Measurements from ENCODE around the gene CSH1. TPM values are rescaled to one million over a fixed set of nuclear protein-coding genes. Genes with fewer than 3 reads are reported as not detected.
"Not testable (repeated sequence)": the region's sequence is repeated elsewhere in the genome, so short reads cannot be mapped to it uniquely, and the experiment has no call there.

CSH1 gene
- total and polyA plus RNA-seq, 2 donors (not counting 1 experiment from before 2014, with no cell fraction given), result not detected

GRCh38 chr17:63894821-63895220 lies 1.6 kb downstream of the CSH1 start:
- H3K4me3 ChIP-seq (ENCODE audit: control extremely low read depth in 1 of 5, extremely low read depth in 1 of 5, insufficient read depth in 1 of 5, low read depth in 2 of 5, low read length in 4 of 5); H3K27me3 ChIP-seq (replicated peaks in 1 of 4; ENCODE audit: control extremely low read depth in 1 of 4, control insufficient read depth in 3 of 4, insufficient read depth in 4 of 4, low read length in 3 of 4); H3K4me1 Mint-ChIP-seq; H3K9me3 ChIP-seq (ENCODE audit: control extremely low read depth in 1 of 3, control insufficient read depth in 2 of 3, insufficient read depth in 1 of 3, low read length in 2 of 3); ATAC-seq (ENCODE audit: low read depth); H3K9me3 Mint-ChIP-seq (ENCODE audit: insufficient read depth); DNase-seq; H2AFZ ChIP-seq (ENCODE audit: insufficient read depth, low read depth, low read length, poor library complexity, severe bottlenecking); H3K4me1 ChIP-seq (ENCODE audit: control insufficient read depth in 2 of 2, insufficient read depth in 2 of 2, low read length in 2 of 2); H3K27ac ChIP-seq (ENCODE audit: low read length in 2 of 2); H3K9ac ChIP-seq (ENCODE audit: low read length); intact Hi-C loops (cut with micrococcal nuclease); H3K4me3 Mint-ChIP-seq; H3K27me3 Mint-ChIP-seq; H3K79me2 ChIP-seq (ENCODE audit: control insufficient read depth, insufficient read depth, low read length); H4K20me1 ChIP-seq (ENCODE audit: control insufficient read depth, insufficient read depth, low read length, poor library complexity, severe bottlenecking); CTCF ChIA-PET; H3K36me3 ChIP-seq (replicated peaks in 1 of 2; ENCODE audit: control extremely low read depth in 1 of 2, control insufficient read depth in 1 of 2, extremely low read depth in 1 of 2, insufficient read depth in 2 of 2, low read length in 1 of 2); H3K4me2 ChIP-seq (replicated peaks; ENCODE audit: low read depth, low read length, poor library complexity, severe bottlenecking); H3K27ac Mint-ChIP-seq; POLR2A ChIA-PET: not testable (repeated sequence)
- no CpG with 5 or more reads among the region's 10 CpGs for WGBS (ENCODE audit: insufficient coverage)

DNA sequence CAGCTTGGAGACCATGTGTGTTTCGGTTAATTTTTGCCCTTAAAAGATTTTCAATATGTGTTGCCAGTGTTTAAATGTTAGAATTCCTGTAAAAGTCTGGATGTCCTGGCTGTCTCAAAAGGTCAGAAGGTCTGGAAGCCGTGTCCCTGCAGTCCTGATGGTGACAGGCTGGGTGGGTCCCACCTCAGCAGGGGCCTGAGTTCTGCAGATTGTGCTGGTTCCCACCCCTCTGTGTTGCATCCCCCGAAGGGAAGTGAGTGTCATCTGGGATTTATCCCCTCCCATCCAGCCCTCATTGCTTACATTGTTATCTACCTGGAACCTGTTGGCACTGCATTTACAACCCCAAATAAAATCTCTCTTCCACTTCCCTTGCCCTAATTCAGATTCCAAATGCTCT lies 2.4 kb downstream of the CSH1 start:
- ATAC-seq (ENCODE audit: low read depth); H3K9me3 Mint-ChIP-seq (ENCODE audit: insufficient read depth); H3K27ac ChIP-seq (ENCODE audit: low read length in 2 of 2); H3K4me2 ChIP-seq (replicated peaks; ENCODE audit: low read depth, low read length, poor library complexity, severe bottlenecking); H3K79me2 ChIP-seq (ENCODE audit: control insufficient read depth, insufficient read depth, low read length); H3K4me3 ChIP-seq (ENCODE audit: control extremely low read depth in 1 of 5, extremely low read depth in 1 of 5, insufficient read depth in 1 of 5, low read depth in 2 of 5, low read length in 4 of 5); H3K4me1 Mint-ChIP-seq; H3K36me3 ChIP-seq (replicated peaks in 1 of 2; ENCODE audit: control extremely low read depth in 1 of 2, control insufficient read depth in 1 of 2, extremely low read depth in 1 of 2, insufficient read depth in 2 of 2, low read length in 1 of 2); H3K4me3 Mint-ChIP-seq; H3K4me1 ChIP-seq (ENCODE audit: control insufficient read depth in 2 of 2, insufficient read depth in 2 of 2, low read length in 2 of 2); H3K27me3 Mint-ChIP-seq; POLR2A ChIA-PET; H4K20me1 ChIP-seq (ENCODE audit: control insufficient read depth, insufficient read depth, low read length, poor library complexity, severe bottlenecking); H3K9me3 ChIP-seq (ENCODE audit: control extremely low read depth in 1 of 3, control insufficient read depth in 2 of 3, insufficient read depth in 1 of 3, low read length in 2 of 3); H3K9ac ChIP-seq (ENCODE audit: low read length); intact Hi-C loops (cut with micrococcal nuclease); H3K27me3 ChIP-seq (replicated peaks in 1 of 4; ENCODE audit: control extremely low read depth in 1 of 4, control insufficient read depth in 3 of 4, insufficient read depth in 4 of 4, low read length in 3 of 4); H3K27ac Mint-ChIP-seq; H2AFZ ChIP-seq (ENCODE audit: insufficient read depth, low read depth, low read length, poor library complexity, severe bottlenecking); DNase-seq: not testable (repeated sequence)
- CTCF ChIA-PET, result interaction anchor here (0.6 to 5.5 kb wide), 3 partner anchors 9 to 135 kb away, joined by 3 to 33 read pairs (median 5); no protein-coding TSS in a partner anchor
- WGBS (ENCODE audit: insufficient coverage), result 100% methylated on average over 1 of the region's 3 CpGs

DNA sequence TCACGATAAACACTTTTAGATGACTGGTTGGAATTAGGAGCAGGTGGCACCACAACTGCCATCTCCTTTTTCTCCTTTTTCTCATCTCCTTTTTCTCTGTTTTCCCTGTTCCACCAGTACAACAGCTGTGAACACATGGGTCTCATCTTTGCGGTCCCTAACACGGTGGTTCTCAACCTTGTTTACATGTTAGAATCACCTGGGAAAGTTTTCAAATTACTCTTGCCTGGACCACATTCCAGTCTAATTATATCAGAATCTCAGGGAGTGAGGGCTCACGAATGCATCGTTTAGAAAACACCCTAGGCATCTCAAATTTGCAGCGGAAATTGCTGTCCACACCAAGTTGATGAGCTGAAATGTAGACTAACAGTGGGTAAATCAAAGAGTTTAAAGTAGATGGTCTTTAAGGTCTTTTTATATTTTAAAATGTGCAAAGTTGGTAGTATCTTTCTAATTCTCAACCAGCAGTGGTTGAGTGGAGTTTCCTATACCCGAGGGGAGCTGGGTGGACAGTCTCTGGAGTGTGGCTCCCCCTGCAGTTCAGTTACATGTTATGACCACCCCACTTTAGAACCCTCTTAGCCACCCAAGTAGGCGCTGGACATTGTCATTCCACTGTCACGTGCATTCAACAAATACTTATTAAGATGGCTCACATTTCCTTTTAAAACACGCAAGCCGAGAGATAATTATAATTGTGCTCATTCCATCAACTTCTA lies 3.9 kb downstream of the CSH1 start:
- CTCF ChIA-PET, result interaction anchor here (1.7 to 5.5 kb wide), 2 partner anchors 11 to 137 kb away, joined by 5 to 33 read pairs; no protein-coding TSS in a partner anchor
- H2AFZ ChIP-seq (ENCODE audit: insufficient read depth, low read depth, low read length, poor library complexity, severe bottlenecking); ATAC-seq (ENCODE audit: low read depth); H3K27me3 ChIP-seq (replicated peaks in 1 of 4; ENCODE audit: control extremely low read depth in 1 of 4, control insufficient read depth in 3 of 4, insufficient read depth in 4 of 4, low read length in 3 of 4); intact Hi-C loops (cut with micrococcal nuclease); H3K36me3 ChIP-seq (replicated peaks in 1 of 2; ENCODE audit: control extremely low read depth in 1 of 2, control insufficient read depth in 1 of 2, extremely low read depth in 1 of 2, insufficient read depth in 2 of 2, low read length in 1 of 2); H3K4me2 ChIP-seq (replicated peaks; ENCODE audit: low read depth, low read length, poor library complexity, severe bottlenecking); H3K27ac ChIP-seq (ENCODE audit: low read length in 2 of 2); H3K9me3 Mint-ChIP-seq (ENCODE audit: insufficient read depth); H3K4me1 ChIP-seq (ENCODE audit: control insufficient read depth in 2 of 2, insufficient read depth in 2 of 2, low read length in 2 of 2); DNase-seq; H3K4me3 ChIP-seq (ENCODE audit: control extremely low read depth in 1 of 5, extremely low read depth in 1 of 5, insufficient read depth in 1 of 5, low read depth in 2 of 5, low read length in 4 of 5); H3K4me3 Mint-ChIP-seq; H4K20me1 ChIP-seq (ENCODE audit: control insufficient read depth, insufficient read depth, low read length, poor library complexity, severe bottlenecking); H3K4me1 Mint-ChIP-seq; POLR2A ChIA-PET; H3K9me3 ChIP-seq (ENCODE audit: control extremely low read depth in 1 of 3, control insufficient read depth in 2 of 3, insufficient read depth in 1 of 3, low read length in 2 of 3); H3K27ac Mint-ChIP-seq; H3K9ac ChIP-seq (ENCODE audit: low read length); H3K27me3 Mint-ChIP-seq; H3K79me2 ChIP-seq (ENCODE audit: control insufficient read depth, insufficient read depth, low read length): not testable (repeated sequence)
- 80% methylated on average over 1 of the region's 11 CpGs for WGBS (ENCODE audit: insufficient coverage)
